Activated naive CD4-positive, alpha-beta T cell (primary cell): Measurements from ENCODE around the gene NYNRIN.
"Not testable (repeated sequence)": the region's sequence is repeated elsewhere in the genome, so short reads cannot be mapped to it uniquely, and the experiment has no call there.

Experiments used
- DNase-seq, 4 experiments: peaks; one replicate each; lab custom pipeline; 2025; lab: John Stamatoyannopoulos, UW

Gene NYNRIN

DNA sequence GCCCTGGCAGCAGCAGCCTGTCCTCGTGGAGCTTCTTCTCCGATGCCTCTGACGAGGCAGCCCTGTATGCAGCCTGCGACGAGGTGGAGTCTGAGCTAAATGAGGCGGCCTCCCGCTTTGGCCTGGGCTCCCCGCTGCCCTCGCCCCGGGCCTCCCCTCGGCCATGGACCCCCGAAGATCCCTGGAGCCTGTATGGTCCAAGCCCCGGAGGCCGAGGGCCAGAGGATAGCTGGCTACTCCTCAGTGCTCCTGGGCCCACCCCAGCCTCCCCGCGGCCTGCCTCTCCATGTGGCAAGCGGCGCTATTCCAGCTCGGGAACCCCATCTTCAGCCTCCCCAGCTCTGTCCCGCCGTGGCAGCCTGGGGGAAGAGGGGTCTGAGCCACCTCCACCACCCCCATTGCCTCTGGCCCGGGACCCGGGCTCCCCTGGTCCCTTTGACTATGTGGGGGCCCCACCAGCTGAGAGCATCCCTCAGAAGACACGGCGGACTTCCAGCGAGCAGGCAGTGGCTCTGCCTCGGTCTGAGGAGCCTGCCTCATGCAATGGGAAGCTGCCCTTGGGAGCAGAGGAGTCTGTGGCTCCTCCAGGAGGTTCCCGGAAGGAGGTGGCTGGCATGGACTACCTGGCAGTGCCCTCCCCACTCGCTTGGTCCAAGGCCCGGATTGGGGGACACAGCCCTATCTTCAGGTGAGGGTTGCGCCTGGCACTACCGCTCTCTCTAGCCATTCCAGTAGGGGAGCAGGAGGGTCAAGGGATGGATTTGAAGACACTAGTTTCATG is 28.7 kb upstream of the NYNRIN start:
- no peak for DNase-seq

DNA sequence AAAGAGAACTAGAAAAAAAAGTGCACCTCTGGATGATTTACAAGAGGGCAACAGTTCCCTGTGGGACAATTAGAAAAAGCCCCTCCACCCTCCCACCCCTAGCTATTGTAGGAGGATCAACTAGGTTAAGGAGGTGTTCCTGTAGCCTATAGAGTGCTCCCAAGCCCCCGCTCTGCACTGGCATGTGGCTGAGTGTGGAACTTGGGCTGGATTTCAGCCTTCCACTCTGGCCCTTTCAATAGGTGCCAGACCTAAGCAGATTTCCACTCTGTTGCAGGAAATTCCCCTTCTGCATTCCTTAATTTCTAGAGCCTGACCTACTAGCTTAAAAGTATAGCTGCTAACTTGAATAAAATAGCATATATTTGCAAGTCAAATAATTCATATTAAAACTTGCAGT is 28.1 kb upstream of the NYNRIN start:
- DNase-seq, result no peak

DNA sequence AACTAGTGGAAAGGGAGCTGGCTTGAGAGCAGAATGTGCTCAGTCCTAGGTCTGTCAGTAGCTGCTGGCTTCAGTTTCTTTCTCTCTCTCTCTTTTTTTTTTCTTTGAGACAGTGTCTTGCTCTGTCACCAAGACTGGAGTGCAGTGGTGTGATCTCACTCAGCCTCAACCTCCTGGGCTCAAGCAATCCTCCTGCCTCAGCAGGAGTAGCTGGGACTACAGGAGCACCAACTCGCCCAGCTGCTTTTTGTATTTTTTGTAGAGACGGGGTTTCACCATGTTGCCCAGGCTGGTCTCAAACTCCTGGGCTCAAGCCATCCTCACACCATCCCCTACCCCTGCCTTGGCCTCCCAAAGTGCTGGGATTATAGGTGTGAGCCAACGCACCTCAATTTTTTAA is 27.2 kb upstream of the NYNRIN start:
- DNase-seq, result not testable (repeated sequence)

DNA sequence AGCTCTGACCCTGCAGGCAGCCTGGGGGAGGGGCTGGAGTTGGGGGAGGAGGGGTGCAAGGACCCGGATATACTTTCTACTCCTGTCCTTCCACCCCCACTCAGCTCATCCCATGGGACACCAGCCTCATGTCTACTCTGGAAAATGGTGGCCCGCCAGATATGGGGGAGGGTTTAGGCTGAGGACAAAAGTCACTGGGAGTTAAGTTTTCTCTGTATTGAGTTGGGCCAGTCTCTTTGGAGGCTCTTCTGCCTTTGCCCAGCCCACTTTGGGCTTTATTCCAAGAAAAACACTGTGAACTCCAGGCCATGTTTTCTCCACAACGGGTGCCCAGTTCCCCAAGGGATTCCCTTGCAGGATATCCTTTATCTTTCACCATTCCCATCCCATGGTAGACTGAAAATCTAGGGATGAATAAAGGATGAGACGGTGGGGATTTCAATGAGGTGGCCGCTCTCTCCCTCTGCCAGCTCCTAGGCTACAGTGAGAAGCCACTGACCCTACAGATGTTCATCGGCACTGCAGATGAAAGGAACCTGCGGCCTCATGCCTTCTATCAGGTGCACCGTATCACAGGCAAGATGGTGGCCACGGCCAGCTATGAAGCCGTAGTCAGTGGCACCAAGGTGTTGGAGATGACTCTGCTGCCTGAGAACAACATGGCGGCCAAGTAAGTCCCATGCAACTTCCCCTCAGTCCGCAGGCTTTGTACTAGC is 25.9 kb upstream of the NYNRIN start:
- DNase-seq, result no peak

- DNase-seq, result no peak
Measured at GRCh38 chr14:24376448-24377070, 22.2 kb upstream of the NYNRIN start.

GRCh38 chr14:24377126-24377525 is 21.7 kb upstream of the NYNRIN start:
- DNase-seq, result no peak

- DNase-seq, result no peak
Measured at GRCh38 chr14:24377657-24378056, 21.1 kb upstream of the NYNRIN start.

DNA sequence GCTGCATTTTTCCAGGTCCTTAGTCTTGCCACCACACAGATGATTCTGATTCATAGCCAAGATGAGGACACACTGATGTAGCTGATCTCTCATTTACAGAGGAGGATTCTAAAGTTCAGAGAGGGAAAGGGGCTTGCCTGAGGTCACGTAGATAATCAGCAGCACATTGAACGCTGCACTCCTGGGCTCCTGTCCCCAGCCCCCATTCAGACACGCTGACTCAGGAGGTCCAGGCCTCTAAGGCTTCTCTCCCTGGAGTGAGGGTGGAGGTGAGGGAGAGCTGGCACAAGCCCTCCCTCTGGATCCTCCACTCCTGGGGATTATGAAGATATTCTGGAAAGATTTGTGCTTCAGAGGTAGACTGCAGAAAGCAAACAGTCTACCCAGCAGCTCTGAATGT is 20.5 kb upstream of the NYNRIN start:
- no peak for DNase-seq

DNA sequence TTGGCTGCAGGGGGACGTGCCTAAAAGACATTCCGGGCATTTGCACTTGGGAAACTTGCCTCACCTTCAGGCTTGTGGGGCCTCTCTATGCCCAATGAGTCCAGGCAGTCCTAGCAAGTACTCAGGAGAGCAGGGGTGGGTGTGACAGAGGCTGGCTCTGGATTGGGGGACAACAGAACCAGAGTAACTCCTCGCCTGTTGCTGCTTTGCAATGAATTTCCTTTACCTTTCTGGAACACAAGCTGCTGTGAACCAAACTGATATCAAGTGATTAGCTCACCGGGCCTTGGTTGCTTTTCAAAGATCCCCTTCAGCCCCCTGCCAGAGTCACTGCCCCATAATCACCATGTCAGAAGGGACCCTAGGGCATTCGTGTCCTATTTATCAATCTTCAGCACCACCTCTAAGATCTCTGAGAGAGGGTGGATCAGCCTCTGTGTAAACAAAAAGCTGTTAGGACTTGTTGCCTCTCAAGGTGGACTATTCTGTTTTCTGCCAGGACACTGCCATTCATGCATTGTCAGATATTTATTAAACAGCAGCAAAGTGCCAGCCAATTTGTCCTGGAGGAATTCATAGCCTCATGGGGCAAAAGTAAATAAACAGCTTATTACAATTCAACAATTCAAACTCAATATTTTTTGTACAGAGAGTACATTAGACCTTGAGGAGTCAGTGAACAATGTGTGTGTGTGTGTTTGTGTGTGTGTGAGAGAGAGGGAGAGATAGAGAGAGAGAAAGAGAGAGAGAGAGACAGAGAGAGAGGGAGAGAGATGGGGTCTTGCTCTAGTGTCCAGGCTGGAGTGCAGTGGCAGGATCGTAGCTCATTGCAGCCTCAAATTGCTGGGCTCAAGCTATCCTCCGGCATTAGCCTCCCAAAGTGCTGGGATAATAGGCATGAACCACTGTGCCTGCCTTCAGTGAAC is 19.6 kb upstream of the NYNRIN start:
- DNase-seq, result no peak

- DNase-seq, result no peak
Measured at GRCh38 chr14:24379907-24380730, 18.7 kb upstream of the NYNRIN start.

DNA sequence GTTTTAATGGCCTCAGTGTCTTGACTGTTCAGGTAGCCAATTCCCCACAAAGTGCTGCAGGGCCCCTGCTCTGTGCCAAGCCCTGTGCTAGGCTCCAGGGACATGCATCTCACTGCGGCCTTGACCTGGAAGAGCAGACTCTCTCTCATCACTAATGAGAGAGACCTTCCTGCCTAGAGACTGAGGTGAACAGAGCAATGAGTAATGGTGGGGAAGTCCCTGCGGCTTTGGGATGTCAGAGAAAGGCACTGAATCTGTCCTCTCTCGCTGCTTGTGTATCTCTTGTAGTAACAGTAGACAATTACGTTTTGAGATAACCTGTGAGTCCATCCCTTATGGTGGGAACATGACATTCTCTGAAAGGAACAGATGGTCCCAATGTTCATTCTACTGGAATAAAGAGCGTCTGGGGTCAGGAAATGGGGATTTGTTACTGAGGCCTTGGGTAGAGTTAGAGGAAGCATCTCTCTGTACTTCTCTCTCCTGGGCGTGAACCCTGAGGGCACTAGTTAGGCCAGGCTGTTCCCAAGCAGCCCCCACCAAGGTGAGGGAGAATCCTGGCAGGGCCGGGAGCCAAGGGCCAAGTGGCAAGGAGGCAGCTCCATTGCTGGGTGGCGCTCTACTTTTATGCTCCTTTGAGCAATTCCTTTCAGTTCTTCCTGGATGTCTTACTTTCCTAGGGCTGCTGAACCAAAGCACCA is 17.3 kb upstream of the NYNRIN start:
- DNase-seq, result no peak

GRCh38 chr14:24382064-24382371 is 16.8 kb upstream of the NYNRIN start:
- no peak for DNase-seq

DNA sequence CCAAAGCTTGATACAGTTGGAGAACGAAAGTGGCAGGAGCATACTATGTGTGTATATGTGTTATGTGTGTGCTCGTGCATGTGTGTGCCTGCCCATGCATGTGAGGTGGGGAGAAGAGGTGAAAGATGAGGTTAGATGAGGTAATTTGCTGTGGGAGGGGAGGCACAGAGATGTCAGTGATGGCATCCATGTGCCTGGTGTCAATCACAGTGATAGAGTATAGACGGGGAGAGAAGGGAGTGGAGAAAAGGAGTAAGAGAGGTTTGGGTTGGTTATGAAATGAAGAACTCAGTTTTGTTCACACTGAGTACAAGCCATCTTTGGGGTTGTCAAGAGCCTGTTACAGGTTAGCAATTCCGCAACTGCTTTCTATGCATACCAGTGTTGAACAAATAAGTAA is 14.6 kb upstream of the NYNRIN start:
- DNase-seq, result no peak

DNA sequence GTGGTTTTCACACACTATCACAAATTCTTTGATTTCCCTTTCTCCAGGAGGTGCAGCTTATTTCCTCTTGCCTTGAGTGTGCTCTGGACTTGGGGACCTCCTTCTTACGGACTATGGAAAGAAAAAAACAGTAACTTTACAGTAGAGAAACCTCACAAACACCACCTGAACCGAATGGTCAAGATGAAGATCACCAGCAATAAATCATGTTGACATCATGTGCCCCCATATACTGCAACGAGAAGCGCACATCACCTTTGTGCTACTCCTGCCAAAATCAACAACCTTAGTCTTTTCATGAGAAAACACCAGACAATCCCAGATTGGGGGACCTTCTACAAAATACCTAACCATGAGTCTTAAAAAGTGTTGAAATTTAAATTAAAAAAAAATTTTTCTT is 13.3 kb upstream of the NYNRIN start:
- DNase-seq, result no peak

DNA sequence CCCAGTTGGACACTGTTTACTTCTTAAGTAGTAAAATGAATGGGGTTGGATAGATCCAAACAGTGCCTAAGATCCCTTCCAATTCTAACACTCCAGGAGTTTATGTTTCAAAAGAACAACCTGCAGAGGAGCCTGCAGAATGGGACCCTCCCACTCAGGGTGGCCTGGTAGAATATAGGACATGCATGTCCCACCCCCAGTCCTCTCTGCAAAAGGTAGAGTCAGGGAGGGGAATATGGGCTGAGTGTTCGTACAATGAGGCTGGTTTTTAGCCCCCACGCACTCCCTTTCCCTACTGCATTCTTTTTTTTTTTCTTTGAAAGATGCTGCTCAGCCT is 11.8 kb upstream of the NYNRIN start:
- no peak for DNase-seq

GRCh38 chr14:24387579-24387978 is 11.2 kb upstream of the NYNRIN start:
- DNase-seq, result not testable (repeated sequence)

GRCh38 chr14:24388474-24389179 is 10.2 kb upstream of the NYNRIN start:
- DNase-seq, result no peak

- DNase-seq, result no peak
Measured at GRCh38 chr14:24389226-24389848, 9.5 kb upstream of the NYNRIN start.

- no peak for DNase-seq
Measured at GRCh38 chr14:24390701-24391468, 7.9 kb upstream of the NYNRIN start.
